Stimulated activated CD4-positive, alpha-beta T cell treated with anti-CD3 and anti-CD28 coated beads, Interleukin-1b, Interleukin-23, amount 100 ng/mL, for 4 hours (primary cell): ENCODE results near the gene RALGAPA1.
"Not testable (repeated sequence)": the region's sequence is repeated elsewhere in the genome, so short reads cannot be mapped to it uniquely, and the experiment has no call there.

Source experiments
- DNase-seq, 2 donors: peaks; one replicate each; pipeline ENCODE4 v3.0.0-alpha.2; 2020; ENCODE audit warnings: low read depth in 2 of 2

The RALGAPA1 gene

DNA sequence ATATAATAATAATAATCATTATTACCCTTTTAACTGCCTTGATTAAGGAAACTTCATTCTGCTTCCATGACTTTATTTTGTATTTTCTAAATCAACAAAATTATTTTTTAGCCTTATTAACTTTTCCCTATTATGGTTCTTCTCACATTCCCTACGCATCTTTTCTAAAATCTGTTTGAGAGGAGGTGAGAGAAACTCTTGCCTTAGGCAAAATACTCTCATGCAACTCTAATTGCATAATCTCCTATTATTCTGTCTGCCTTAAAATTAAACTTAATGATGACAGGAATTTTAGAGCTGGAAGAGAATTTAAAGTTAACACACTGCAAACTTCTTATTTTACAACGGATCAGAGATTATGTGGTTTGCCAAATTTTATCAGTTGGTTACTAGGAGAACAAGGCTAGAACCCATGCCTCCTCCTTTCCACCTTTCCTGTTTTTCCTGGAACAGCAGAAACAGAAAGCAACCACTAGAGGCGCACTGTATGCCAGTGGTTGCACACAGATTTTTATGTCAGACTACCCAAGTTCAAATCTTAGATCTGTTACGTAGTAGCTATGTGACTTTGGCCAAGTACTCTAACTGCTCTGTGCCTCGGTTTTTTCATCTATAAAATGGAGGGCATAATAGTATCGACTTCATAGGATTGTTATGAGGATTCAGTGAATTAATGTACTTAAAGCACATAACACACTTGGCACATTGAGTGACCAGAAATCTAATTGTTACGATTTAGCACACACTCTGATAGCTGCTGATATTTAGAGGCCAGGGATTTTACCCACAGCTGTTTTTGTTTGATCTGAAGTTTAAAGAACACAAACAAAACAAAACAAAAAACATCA is 12.7 kb upstream of the RALGAPA1 start:
- no peak for DNase-seq

GRCh38 chr14:35819591-35820540 is 10.8 kb upstream of the RALGAPA1 start:
- DNase-seq = no peak

- DNase-seq = no peak
Observed at GRCh38 chr14:35818346-35819115, 9.4 kb upstream of the RALGAPA1 start.

DNA sequence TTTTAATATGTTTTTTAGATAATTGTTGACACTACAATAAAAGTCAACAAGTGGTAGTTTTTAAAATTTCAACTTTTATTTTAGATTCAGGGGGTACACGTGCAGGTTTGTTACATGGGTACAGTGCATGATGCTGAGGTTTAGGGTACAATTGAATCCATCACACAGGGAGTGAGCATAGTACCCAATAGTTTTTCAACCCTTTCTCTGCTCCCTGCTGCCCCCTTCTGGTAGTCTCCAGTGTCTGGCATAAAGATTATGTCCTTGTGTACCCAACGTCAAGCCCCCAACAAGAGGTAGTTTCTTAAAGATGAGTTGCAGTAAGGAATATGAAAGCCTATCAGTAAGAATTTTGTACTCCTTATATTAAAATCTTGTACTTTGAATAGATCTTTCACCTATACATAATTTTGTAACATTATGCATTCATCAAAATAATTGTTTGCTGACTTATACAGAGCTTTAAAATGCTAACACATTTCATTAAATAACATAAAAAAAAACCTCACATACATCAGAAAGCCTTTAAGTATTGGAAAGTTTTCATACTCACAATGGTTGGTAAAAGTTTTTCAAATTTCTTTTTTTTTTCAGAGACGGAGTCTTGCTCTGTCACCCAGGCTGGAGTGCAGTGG is 5.4 kb upstream of the RALGAPA1 start:
- DNase-seq = peak; percentile 63 to 86

GRCh38 chr14:35810963-35811362 is 1.9 kb upstream of the RALGAPA1 start:
- no peak for DNase-seq

DNA sequence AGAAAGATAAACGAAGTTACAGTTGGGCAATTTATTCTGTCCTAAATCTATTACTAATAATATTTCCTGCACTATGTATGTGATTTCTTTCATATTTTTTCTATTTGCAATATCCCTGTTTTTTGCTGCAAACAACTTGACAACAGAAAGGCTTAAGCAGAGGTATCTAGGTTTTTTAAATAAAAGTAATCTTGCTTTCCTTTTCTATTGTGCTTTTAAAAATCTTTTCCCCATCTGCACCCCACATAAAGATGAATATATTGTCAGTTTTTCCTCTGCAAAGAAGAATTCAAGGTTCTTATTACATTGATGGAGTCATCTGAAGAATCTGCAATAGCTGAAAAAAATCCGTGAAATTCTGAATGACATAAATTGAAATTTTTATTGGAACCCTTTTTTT is 502 bp upstream of the RALGAPA1 start:
- no peak for DNase-seq

- no peak for DNase-seq
Observed at GRCh38 chr14:35808076-35808637, 938 bp downstream of the RALGAPA1 start.

GRCh38 chr14:35807131-35807961 is 1.7 kb downstream of the RALGAPA1 start:
- no peak for DNase-seq

DNA sequence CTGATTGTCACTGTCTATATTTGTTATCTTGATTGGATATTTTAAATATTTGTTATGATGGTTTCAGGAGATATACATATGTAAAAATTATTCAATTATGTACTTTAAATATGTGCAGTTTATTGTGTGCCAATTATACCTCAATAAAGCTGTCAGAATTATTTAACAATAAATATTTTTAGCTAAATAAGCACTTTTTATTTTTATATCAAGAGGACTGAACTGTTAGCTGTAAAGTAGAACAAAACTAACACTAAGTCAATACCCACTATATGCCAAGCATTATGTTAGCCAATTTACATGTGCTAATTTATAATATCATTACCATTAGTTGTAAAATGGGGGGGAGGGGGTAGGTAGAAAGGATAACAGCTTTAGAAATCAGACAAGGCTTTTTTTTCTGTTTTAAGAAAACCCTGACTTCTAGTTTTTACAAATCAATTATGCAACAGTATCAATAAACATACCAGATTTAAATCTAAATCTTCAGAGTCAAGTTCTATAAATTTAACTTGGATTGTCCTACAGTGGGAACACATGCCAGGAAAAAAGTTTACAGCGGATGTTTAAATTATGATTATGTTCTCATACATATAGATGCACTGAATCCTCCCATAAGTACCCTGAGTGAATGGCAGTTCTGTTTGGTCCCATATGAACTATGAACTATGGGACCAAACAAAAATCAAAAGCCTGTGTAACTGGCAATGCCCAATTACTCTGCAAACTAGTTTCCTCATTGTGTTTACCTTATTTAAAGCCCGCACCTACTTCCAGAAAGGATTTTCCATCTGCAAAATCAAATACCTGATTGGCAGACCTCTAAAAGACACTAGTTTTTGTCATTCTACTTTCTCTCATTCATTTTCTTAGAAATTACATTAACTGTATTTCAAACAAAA is 2.8 kb downstream of the RALGAPA1 start:
- DNase-seq = no peak

GRCh38 chr14:35797796-35798195 is 11.3 kb downstream of the RALGAPA1 start:
- no peak for DNase-seq

- no peak for DNase-seq
Observed at GRCh38 chr14:35789651-35790050, 19.4 kb downstream of the RALGAPA1 start.

DNA sequence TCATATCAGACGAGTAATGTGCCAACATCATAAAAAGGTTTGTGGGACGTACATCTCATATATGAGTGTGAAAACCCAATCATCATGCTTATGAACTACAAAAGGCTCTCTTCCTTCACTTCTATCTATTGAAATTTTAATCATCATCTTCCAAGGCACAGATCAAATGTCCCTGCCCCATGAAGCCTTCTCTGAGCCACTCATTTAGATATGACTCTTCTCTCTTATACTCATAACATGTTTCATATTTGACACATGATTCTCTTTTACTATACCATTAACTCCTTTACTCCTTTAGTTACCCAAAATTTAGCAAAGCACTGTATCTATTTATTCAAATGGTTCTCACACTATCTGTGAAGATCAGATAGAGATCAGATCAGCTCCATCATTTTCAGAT is 22.2 kb downstream of the RALGAPA1 start:
- no peak for DNase-seq

GRCh38 chr14:35783699-35784098 is 25.4 kb downstream of the RALGAPA1 start:
- DNase-seq = no peak

DNA sequence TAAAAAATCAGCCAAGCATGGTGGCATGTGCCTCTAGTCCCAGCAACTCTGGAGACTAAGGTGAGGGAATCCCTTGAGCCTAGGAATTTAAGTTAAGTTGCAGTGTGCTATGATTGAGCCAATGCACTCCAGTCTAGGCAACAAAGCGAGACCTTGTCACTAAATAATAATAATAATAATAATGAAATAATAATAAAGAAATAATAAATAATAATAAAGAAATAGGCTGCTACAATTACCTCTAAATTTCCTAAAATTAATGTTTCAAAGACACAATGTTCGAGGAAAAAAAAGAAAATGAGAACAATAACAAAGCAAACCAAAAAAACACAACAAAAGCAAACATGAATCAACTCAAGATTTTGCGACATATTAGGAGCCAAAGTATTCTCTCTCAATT is 29.7 kb downstream of the RALGAPA1 start:
- no peak for DNase-seq

GRCh38 chr14:35777550-35777949 is 31.5 kb downstream of the RALGAPA1 start:
- not testable (repeated sequence) for DNase-seq

GRCh38 chr14:35776823-35777222 is 32.3 kb downstream of the RALGAPA1 start:
- DNase-seq = no peak

DNA sequence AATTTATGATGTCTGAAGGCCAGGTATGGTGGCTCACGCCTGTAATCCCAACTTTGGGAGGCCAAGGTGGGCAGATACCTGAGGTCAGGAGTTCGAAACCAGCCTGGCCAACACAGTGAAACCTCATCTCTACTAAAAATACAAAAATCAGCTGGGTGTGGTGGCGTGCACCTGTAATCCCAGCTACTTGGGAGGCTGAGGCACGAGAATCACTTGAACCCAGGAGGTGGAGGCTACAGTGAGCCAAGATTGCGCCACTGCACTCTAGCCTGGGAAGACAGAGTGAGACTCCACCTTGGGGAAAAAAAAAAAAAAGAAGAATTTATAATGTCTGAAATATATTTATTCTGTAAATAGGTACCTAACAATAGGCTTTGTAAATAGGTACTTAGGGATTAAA is 33.0 kb downstream of the RALGAPA1 start:
- not testable (repeated sequence) for DNase-seq

GRCh38 chr14:35766700-35767082 is 42.4 kb downstream of the RALGAPA1 start:
- no peak for DNase-seq

DNA sequence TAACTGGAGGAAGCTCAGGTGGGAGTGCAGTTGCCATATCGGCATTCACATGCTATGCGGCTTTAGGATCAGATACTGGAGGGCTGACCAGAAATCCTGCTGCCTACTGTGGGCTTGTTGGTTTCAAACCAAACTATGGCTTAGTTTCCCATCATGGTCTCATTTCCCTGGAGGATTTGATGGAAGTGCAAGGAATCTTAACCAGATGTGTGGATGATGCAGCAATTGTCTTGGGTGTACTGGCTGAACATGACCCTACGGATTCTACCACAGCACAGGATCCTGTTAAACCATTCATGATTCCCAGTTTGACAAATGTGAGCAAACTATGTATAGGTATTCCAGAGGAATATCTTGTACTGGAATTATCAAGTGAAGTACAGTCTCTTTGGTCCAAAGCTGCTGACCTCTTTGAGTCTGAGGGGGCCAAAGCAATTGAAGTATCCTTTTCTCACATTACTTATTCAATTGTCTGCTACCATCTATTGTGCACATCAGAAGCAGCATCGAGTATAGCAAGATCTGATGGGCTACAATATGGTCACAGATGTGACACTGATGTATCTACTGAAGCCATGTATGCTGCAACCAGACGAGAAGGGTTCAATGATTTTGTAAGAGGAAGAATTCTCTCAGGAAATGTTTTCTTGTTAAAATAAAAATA is 42.9 kb downstream of the RALGAPA1 start:
- DNase-seq = no peak
